ENCODE data around the gene HNRNPUL1. TPM values are rescaled to one million over a fixed set of nuclear protein-coding genes. Genes with fewer than 3 reads are reported as not detected.
A peak's percentile ranks its signal among the peaks of the same experiment; 100 is the strongest.

Gene HNRNPUL1
- total and polyA plus RNA-seq, 9 of the 15 experiments (the other 6 are each of a cell fraction or from before 2014, with no cell fraction given): 7.3 to 211 (median 85.0) TPM

GRCh38 chr19:41323430-41324125 is 59.4 kb downstream of the HNRNPUL1 start (continued):
- TF ChIP-seq RFX7 (CRISPR knock-in tag; IDR thresholded peaks at IDR 0.05): no peak
- TF ChIP-seq EHMT2 (IDR thresholded peaks at IDR 0.05): no peak
- TF ChIP-seq ZNF398 (CRISPR knock-in tag; IDR thresholded peaks at IDR 0.05): no peak
- TF ChIP-seq SNRNP70 (optimal IDR thresholded peaks at IDR 0.05; ENCODE audit: low read depth, low read length): no peak
- TF ChIP-seq HNRNPL (IDR thresholded peaks at IDR 0.05; ENCODE audit: low read depth, low read length): no peak
- peak; percentile 95 for TF ChIP-seq SMARCA4 (IDR thresholded peaks at IDR 0.05)
- TF ChIP-seq ZNF584 (CRISPR knock-in tag; IDR thresholded peaks at IDR 0.05; ENCODE audit: low read depth): no peak; the same call in 1 of the 2 replicates
- peak; percentile 69 for TF ChIP-seq MTA2 (IDR thresholded peaks at IDR 0.05; ENCODE audit: low read depth)
- TF ChIP-seq SPI1 (IDR thresholded peaks at IDR 0.05; ENCODE audit: borderline replicate concordance, low read depth, low read length): peak; percentile 36; the same call in 1 of the 2 replicates
- TF ChIP-seq DLX4 (CRISPR knock-in tag; IDR thresholded peaks at IDR 0.05): no peak
- TF ChIP-seq HDAC2 (IDR thresholded peaks at IDR 0.05): peak; percentile 51; the same call in 1 of the 2 replicates
- no peak for TF ChIP-seq ZNF347 (CRISPR knock-in tag; IDR thresholded peaks at IDR 0.05; ENCODE audit: low read depth)
- TF ChIP-seq NR0B1 (IDR thresholded peaks at IDR 0.05; ENCODE audit: partially characterized antibody): no peak
- no peak for TF ChIP-seq ZNF165 (CRISPR knock-in tag; IDR thresholded peaks at IDR 0.05; ENCODE audit: borderline replicate concordance)
- TF ChIP-seq MXI1 (IDR thresholded peaks at IDR 0.05; ENCODE audit: low read depth, low read length): 0 out of 2 replicates have a peak, but pooled peaks have one; percentile 13
- no peak for TF ChIP-seq ZBTB49 (CRISPR knock-in tag; IDR thresholded peaks at IDR 0.05; ENCODE audit: borderline replicate concordance)
- no peak for TF ChIP-seq FOXJ3 (CRISPR knock-in tag; IDR thresholded peaks at IDR 0.05)
- no peak for TF ChIP-seq NCOA6 (IDR thresholded peaks at IDR 0.05)
- no peak for TF ChIP-seq TCF15 (CRISPR knock-in tag; IDR thresholded peaks at IDR 0.05)
- TF ChIP-seq NR2C1 (IDR thresholded peaks at IDR 0.05): peak; percentile 30
- TF ChIP-seq NR2C1 (tag; IDR thresholded peaks at IDR 0.05): peak; percentile 59
- peak; percentile 49 for TF ChIP-seq HDAC3 (IDR thresholded peaks at IDR 0.05; ENCODE audit: borderline replicate concordance, partially characterized antibody)
- TF ChIP-seq CAMTA2 (CRISPR knock-in tag; conservative IDR thresholded peaks at IDR 0.05): 0 out of 2 replicates have a peak, but pooled peaks have one; percentile 79
- peak; percentile 91 for TF ChIP-seq NEUROD1 (IDR thresholded peaks at IDR 0.05; ENCODE audit: borderline replicate concordance, low read depth, low read length, partially characterized antibody)

Data from K562 (cell line).